Measurements from ENCODE around the gene CD47. TPM values are rescaled to one million over a fixed set of nuclear protein-coding genes. Genes with fewer than 3 reads are reported as not detected.
A peak's percentile ranks its signal among the peaks of the same experiment; 100 is the strongest.

The CD47 gene
- total and polyA plus RNA-seq, 10 of the 15 experiments (the other 5 are each of a cell fraction or from before 2014, with no cell fraction given): 22.9 to 175 (median 81.1) TPM

DNA sequence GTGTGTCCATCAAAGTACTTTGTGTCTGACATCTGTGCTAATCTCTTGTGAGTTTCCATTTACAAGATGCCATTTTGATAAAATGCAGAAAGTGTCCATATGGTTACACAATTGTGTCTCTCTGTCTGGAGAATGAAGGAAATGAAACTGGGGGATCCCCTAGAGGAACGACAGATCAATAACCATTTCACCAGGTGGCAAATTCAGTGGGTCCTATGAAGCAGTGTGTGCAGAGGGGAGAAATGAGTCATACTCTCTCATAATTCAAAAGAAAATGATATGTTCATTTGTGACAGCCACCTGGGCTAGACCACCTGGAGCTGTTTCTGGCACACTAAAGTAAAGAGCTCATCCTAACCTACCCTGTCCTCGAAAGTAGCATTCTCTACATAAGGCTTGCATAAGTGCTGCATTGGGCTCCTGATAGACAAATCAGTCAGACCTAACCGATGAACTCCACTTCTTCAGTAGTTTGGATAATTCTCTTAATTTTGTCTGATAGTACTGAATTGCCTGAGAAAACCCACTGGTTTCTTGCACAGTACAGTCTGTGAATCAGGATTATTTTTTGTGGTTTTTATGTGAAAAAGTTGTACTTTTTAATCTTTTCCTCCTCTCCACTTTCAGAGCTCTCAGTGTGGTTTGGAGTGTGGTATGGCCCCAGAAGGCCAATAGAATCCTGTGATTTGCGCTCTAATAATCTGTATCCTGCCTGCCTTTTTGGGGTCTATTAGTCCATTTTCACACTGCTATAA, 10.3 kb upstream of the CD47 start (continued):
- TF ChIP-seq NKRF (conservative IDR thresholded peaks at IDR 0.05): peak; percentile 31; the same call in 1 of the 2 replicates
- TF ChIP-seq, protein P1, sequence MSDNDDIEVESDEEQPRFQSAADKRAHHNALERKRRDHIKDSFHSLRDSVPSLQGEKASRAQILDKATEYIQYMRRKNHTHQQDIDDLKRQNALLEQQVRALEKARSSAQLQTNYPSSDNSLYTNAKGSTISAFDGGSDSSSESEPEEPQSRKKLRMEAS (IDR thresholded peaks at IDR 0.05; ENCODE audit: low read depth, low read length): no peak

DNA sequence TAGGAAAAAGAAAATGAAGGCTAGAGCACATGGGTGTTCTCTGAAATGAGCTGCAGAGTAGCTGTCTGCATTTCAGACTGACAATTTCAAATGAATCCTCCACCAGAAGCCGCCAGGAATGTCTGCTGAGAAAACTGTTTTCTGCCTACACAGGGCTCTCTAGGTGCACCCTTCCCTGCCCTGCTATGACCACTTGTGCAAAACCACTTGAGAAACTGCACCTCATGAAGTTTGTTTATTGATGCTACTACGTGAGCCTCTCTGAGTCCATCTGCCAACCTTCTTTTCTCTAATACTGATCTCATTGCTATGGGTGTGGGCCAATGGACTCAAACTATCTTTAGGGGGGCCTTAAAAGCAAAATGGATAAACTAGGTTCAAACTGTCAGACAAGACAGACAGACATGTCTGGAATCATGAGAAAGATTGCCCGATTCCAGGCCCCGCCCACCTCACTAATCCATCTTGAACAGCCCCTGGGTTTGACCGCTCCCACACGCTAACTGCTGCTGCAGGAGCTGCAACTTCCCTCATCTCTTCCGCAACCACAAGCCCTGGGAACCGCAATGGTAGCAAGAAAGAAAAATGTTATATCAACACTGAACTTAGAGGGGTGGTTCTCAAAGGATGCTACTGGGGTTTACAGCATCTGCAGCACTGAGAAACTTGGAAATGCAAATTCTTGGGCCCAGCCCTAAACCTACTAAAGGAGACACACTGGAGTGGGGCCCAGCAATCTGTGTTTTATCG, 9.0 kb upstream of the CD47 start:
- peak; percentile 38 for FAIRE-seq
- H3K27ac ChIP-seq (ENCODE audit: control insufficient read depth, insufficient read depth): peak overlapping the region; percentile 81
- peak; percentile 15 for ATAC-seq
- WGBS (ENCODE audit: insufficient coverage, insufficient replicate concordance, low lambda C conversion rate, missing lambda C conversion rate): 88% methylated on average over 9 of the region's 9 CpGs
- no peaks in the 10 kb centered on the region for H4K20me1 ChIP-seq (ENCODE audit: control insufficient read depth, insufficient read depth)
- peak overlapping the region; percentile 60 for H3K4me2 ChIP-seq (ENCODE audit: control insufficient read depth, insufficient read depth)
- H3K79me2 ChIP-seq (ENCODE audit: control insufficient read depth, insufficient read depth, low read length): no peaks in the 10 kb centered on the region; the same call in 1 of the 2 replicates
- no peaks in the 10 kb centered on the region for H3K27me3 ChIP-seq (replicated peaks in 1 of 2; ENCODE audit: control insufficient read depth in 2 of 2, insufficient read depth in 2 of 2, low read length in 1 of 2)
- H3K9me3 ChIP-seq (replicated peaks; ENCODE audit: control insufficient read depth, insufficient read depth, low read length): no peaks in the 10 kb centered on the region
- peak overlapping the region; percentile 4; the same call in 1 of the 2 replicates for H3K4me3 ChIP-seq
- ChIA-PET RAD21 (ENCODE audit: unreplicated experiment) (interaction anchor here (1.1 to 4.2 kb wide), 5 partner anchors 10 to 34 kb away, joined by 3 to 36 read pairs (median 7); no protein-coding TSS in a partner anchor), CTCF (no interaction called here), SMC1A (ENCODE audit: uncharacterized antibody, unreplicated experiment) (interaction anchor here (1.0 to 3.9 kb wide), 6 partner anchors 11 to 33 kb away, joined by 3 to 34 read pairs (median 16); no protein-coding TSS in a partner anchor), POLR2A (interaction anchor here (1.6 to 3.7 kb wide), 3 partner anchors 11 to 26 kb away, joined by 5 to 25 read pairs (median 17); no protein-coding TSS in a partner anchor)
- H3K4me1 ChIP-seq (ENCODE audit: control insufficient read depth, insufficient read depth, low read length): peaks cover 36% of the 10 kb centered on the region
- no TSS peak for BruUV-seq (replicated peaks)
- DNase-seq (ENCODE audit: low read depth, low spot score): no peak
- intact Hi-C loops (cut with micrococcal nuclease; ENCODE audit: unreplicated experiment) (no loop called here), in situ Hi-C loops (cut with MboI) (no loop called here)
- H3K36me3 ChIP-seq (ENCODE audit: control insufficient read depth in 2 of 2, insufficient read depth in 2 of 2, low read length in 1 of 2): no peaks in the 10 kb centered on the region
- H2AFZ ChIP-seq (ENCODE audit: control insufficient read depth, low read depth, low read length): no peak overlapping the region; the same call in 1 of the 2 replicates
- peak overlapping the region; percentile 46; the same call in 1 of the 2 replicates for H3K9ac ChIP-seq (ENCODE audit: control insufficient read depth, insufficient read depth, low read length)
- TF ChIP-seq RUNX3 (IDR thresholded peaks at IDR 0.05; ENCODE audit: low read length) (peak; percentile 74), PRDM15 (CRISPR knock-in tag; IDR thresholded peaks at IDR 0.05) (no peak), MXI1 (IDR thresholded peaks at IDR 0.05; ENCODE audit: low read depth, low read length) (no peak), EED (IDR thresholded peaks at IDR 0.05; ENCODE audit: low read depth) (0 out of 2 replicates have a peak, but pooled peaks have one; percentile 14)
